ENCODE data around the gene SAMD7.

The SAMD7 gene

DNA sequence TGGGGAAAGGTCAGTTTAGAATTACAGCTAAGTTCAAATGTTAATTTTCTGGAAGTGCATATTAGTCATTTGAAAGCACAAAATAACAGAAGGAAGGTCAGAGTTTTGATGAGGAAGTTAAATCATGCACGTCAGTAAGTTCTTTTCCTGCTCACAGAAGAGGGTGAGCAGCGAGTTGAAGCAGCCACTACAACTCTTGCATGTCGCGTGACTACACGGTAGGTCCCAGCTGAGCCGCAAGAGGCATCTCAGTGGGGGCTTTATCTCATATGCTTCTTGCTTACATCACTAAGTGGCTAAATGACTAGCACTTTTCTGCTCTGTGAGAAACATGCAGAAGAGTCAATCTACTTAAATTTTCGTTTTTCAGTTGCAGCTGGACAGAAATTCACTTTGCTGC lies 33.9 kb downstream of the SAMD7 start:
- no peaks in the 10 kb centered on the region for H3K27me3 ChIP-seq
- H3K27ac ChIP-seq, result peak overlapping the region; percentile 80
- TF ChIP-seq, protein P1, sequence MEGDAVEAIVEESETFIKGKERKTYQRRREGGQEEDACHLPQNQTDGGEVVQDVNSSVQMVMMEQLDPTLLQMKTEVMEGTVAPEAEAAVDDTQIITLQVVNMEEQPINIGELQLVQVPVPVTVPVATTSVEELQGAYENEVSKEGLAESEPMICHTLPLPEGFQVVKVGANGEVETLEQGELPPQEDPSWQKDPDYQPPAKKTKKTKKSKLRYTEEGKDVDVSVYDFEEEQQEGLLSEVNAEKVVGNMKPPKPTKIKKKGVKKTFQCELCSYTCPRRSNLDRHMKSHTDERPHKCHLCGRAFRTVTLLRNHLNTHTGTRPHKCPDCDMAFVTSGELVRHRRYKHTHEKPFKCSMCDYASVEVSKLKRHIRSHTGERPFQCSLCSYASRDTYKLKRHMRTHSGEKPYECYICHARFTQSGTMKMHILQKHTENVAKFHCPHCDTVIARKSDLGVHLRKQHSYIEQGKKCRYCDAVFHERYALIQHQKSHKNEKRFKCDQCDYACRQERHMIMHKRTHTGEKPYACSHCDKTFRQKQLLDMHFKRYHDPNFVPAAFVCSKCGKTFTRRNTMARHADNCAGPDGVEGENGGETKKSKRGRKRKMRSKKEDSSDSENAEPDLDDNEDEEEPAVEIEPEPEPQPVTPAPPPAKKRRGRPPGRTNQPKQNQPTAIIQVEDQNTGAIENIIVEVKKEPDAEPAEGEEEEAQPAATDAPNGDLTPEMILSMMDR (IDR thresholded peaks at IDR 0.05), result no peak
- H3K9me3 ChIP-seq, result no peaks in the 10 kb centered on the region
- H3K4me1 ChIP-seq (ENCODE audit: control insufficient read depth in 1 of 2, insufficient read depth in 1 of 2, low read depth in 1 of 2, low read length in 1 of 2), result peaks cover 16 to 20% of the 10 kb centered on the region in 2 experiments
- H3K4me3 ChIP-seq (ENCODE audit: low read depth in 1 of 2, low read length in 1 of 2), result peak overlapping the region; percentile 32 to 37
- H3K36me3 ChIP-seq, result no peaks in the 10 kb centered on the region

DNA sequence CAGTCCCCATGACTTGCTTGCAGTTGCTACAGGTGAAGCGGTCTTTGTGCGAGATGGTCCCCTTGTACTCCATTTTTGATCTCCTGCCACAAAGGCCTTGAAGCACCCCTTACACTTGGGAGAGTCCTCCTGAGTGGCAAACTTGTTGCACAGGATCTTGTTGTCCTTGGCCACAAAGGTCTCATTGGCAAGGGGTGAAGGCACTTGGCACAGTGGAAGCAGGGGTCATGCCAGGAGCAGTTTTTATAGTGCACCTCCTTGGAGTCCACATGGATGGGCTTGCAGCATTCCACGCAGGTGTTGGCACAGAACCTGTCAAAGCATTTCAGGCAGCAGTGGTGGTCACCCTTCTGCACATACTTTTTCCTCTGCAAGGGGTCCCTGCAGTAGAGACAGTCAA lies 35.0 kb downstream of the SAMD7 start:
- TF ChIP-seq, protein P1 (IDR thresholded peaks at IDR 0.05), result no peak
- Histone ChIP-seq H3K36me3 (no peaks in the 10 kb centered on the region), H3K4me3 (ENCODE audit: low read depth in 1 of 2, low read length in 1 of 2) (no peak overlapping the region), H3K27me3 (no peaks in the 10 kb centered on the region), H3K4me1 (ENCODE audit: control insufficient read depth in 1 of 2, insufficient read depth in 1 of 2, low read depth in 1 of 2, low read length in 1 of 2) (peaks cover 16 to 20% of the 10 kb centered on the region in 2 experiments), H3K9me3 (no peaks in the 10 kb centered on the region), H3K27ac (peak overlapping the region; percentile 80)

DNA sequence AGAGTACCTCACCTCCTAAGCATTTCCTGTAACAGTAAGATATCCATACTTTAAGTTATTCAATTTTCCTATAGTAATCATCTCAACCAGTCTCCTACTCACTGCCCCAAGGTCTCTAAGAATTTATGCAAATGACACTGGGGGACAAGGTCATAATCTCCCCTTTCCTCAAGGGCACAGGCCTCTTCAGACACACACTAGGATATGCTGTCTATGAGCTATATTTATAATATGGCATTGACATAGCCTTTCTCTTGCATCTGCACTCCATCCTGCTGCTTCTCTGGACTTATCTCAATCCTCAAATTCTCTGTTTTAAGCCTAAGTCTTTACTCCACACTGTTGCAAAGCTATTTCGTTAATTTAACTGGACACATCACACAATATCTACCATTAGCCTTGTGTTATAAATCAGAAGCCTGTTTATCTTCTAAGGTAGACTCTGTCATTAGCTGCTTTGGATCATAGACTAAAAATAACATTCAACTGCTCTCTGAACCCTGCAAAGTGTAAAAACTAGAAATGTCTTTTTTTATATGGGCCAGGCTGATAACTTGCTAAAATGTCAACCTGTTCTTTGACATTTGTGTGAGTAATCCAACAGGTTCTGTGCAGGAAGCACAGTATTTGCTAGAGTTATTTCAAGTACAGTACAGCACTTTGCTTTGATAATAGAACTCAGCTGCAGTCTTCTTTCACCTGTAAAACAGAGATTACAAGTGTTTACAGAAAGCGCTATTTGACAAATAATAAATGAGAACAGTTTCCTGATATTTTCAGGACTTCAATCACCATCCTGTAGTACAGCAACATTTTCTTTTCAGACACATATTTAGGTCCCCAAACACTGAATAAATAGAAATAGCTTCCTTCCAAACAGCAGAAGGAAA lies 37.4 kb downstream of the SAMD7 start:
- H3K4me3 ChIP-seq (ENCODE audit: low read depth in 1 of 2, low read length in 1 of 2), result no peak overlapping the region
- H3K4me1 ChIP-seq (ENCODE audit: control insufficient read depth in 1 of 2, insufficient read depth in 1 of 2, low read depth in 1 of 2, low read length in 1 of 2), result peaks cover 40 to 43% of the 10 kb centered on the region in 2 experiments
- no peak overlapping the region for H3K27ac ChIP-seq
- H3K36me3 ChIP-seq, result no peaks in the 10 kb centered on the region
- no peaks in the 10 kb centered on the region for H3K27me3 ChIP-seq
- TF ChIP-seq, protein P1 (IDR thresholded peaks at IDR 0.05), result no peak
- H3K9me3 ChIP-seq, result no peaks in the 10 kb centered on the region

DNA sequence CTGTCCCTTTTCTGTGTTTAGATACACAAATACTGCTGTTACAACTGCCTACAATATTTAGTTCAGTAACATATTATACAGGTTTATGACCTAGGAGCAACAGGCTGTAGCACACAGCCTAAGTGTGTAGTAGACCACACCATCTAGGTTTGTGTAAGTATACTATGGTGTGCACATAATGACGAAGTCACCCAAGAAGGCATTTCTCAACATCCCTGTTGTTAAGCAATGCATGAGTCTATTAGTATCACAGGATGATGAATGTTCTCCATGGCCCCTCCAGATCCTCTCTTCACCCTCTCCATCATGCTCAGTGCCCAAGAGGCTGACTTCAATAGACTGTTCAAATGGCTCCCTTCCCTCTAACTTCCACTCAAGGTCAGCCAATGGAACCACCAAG lies 40.7 kb downstream of the SAMD7 start:
- no peak overlapping the region for H3K4me3 ChIP-seq (ENCODE audit: low read depth in 1 of 2, low read length in 1 of 2)
- H3K36me3 ChIP-seq, result no peaks in the 10 kb centered on the region
- no peaks in the 10 kb centered on the region for H3K9me3 ChIP-seq
- H3K4me1 ChIP-seq (ENCODE audit: control insufficient read depth in 1 of 2, insufficient read depth in 1 of 2, low read depth in 1 of 2, low read length in 1 of 2), result peaks cover 54 to 55% of the 10 kb centered on the region in 2 experiments
- TF ChIP-seq, protein P1 (IDR thresholded peaks at IDR 0.05), result no peak
- H3K27me3 ChIP-seq, result no peaks in the 10 kb centered on the region
- peak overlapping the region; percentile 88 for H3K27ac ChIP-seq

DNA sequence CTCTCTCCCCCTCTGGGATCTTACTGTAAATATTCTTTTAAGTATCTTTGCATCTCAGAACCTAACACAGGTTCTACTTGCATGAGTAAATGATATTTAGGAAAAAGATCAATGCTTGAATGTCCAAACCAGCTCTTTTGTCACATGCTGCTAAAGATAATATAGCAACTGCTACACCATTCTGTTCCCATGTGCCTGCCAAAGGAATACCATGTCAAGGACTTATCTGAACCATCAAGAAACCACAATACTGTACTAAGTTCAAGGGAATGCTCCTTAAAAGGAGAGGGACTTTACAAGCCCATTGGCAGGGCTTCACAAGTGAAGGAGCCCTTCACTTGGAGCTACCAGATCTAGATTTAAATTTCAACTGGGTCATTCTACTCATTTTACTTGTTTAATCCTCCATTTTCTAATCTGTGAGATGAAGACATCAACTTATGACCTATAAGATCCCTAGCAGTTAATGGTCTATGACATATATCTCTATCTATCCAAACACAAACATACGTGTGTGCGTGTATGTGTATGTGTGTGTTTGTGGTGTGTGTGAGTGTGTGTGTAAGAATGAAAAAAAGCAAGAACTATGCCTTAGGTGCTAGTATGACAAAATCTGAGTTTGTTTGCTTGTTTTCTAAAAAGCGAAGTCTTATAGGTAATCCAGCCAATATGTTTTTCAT lies 42.2 kb downstream of the SAMD7 start:
- Histone ChIP-seq H3K27me3 (no peaks in the 10 kb centered on the region), H3K4me1 (ENCODE audit: control insufficient read depth in 1 of 2, insufficient read depth in 1 of 2, low read depth in 1 of 2, low read length in 1 of 2) (peaks cover 56 to 61% of the 10 kb centered on the region in 2 experiments), H3K27ac (peak overlapping the region; percentile 88), H3K9me3 (no peaks in the 10 kb centered on the region), H3K4me3 (ENCODE audit: low read depth in 1 of 2, low read length in 1 of 2) (peak overlapping the region; percentile 23 to 48), H3K36me3 (no peaks in the 10 kb centered on the region)
- TF ChIP-seq, protein P1 (IDR thresholded peaks at IDR 0.05), result no peak

All from neutrophil (primary cell).